Ovary (tissue), 9 donors: ENCODE measurements around the gene COL18A1. TPM values are rescaled to one million over a fixed set of nuclear protein-coding genes. Genes with fewer than 3 reads are reported as not detected.

Experiments
- DNase-seq, 5 donors: peaks; one replicate each; pipeline ENCODE4 v3.0.0-alpha.2; 2019 to 2020
- H3K27ac ChIP-seq, 2 donors: fragments of 200-600 bp; one replicate each; pipeline versions ENCODE4 v1.5.1 to v1.8.0; 2019 to 2022
- H3K27me3 ChIP-seq: fragments of 200-600 bp; one replicate; pipeline ENCODE4 v1.8.0; 2022
- H3K36me3 ChIP-seq: fragments of 200-600 bp; sonication (generic); one replicate; pipeline ENCODE4 v1.5.1; 2019
- H3K4me1 ChIP-seq: one replicate; pipeline ENCODE4 v1.8.1; 2013; ENCODE audit warnings: mild to moderate bottlenecking, moderate library complexity; ENCODE audit not compliant: insufficient read depth
- H3K4me3 ChIP-seq: fragments of 200-600 bp; sonication (generic); one replicate; pipeline ENCODE4 v1.5.1; 2017
- H3K9me3 ChIP-seq, 2 donors: fragments of 200-600 bp in 1 of 2; sonication (generic) in 1 of 2; one replicate each; pipeline versions ENCODE4 v1.5.1 to v1.8.1; 2013 to 2019; ENCODE audit warnings: mild to moderate bottlenecking in 1 of 2, moderate library complexity in 1 of 2
- CTCF ChIP-seq, 3 donors: fragments of 450-650 bp in 2 of 3; fragments of 200-600 bp in 1 of 3; IDR thresholded peaks; one replicate each; pipeline versions ENCODE4 v1.5.1 to v1.8.0; 2016 to 2022; ENCODE audit warnings: antibody characterized with exemption in 3 of 3, mild to moderate bottlenecking in 1 of 3
- EP300 ChIP-seq: sonication (generic); formaldehyde crosslinking; IDR thresholded peaks from one replicate; pipeline ENCODE4 v1.6.1; 2017; ENCODE audit warnings: antibody characterized with exemption
- POLR2A ChIP-seq: fragments of 450-650 bp; IDR thresholded peaks from one replicate; pipeline ENCODE4 v1.6.1; 2017; ENCODE audit warnings: antibody characterized with exemption, mild to moderate bottlenecking, moderate library complexity
- WGBS, 3 donors: extraction: QIAGEN DNeasy Blood & Tissue Kit in 1 of 3; methylation state at CpG; one replicate each; pipeline versions ENCODE4 v1.1.5 to v1.1.7; 2013 to 2017; 5-methylcytosine and 5-hydroxymethylcytosine counted together
- intact Hi-C, 4 donors: fragments of 100-400 bp; cut with DNase I; formaldehyde crosslinking; loops; one replicate each; pipeline versions ENCODE4 v1.11.0 to v1.15.1; 2022 to 2023
- microRNA-seq, 3 donors: library from miRNA; unstranded; fragments of <30 nt; microRNA quantifications; one replicate each; pipeline versions ENCODE4 to v1.2.0, GENCODE V29; 2019 to 2020
- polyA plus RNA-seq, 2 donors: library from polyadenylated mRNA; stranded (reverse); fragments of 200-250 nt in 1 of 2; fragments of 350-450 nt in 1 of 2; fragmentation: Illumina TruSeq in 1 of 2; extraction: RNeasy Lipid Tissue Mini Kit (QIAGEN cat#74804) in 1 of 2; gene quantifications; one replicate each; pipeline ENCODE4 v1.2.3, GENCODE V29; 2013 to 2014
- small RNA-seq: library from RNA; depleted of rRNA; stranded (forward); fragments of <200 nt; gene quantifications from one replicate; pipeline ENCODE3, GENCODE V24; 2016
- total RNA-seq, 7 donors: library from RNA; depleted of rRNA in 2 of 7; stranded (reverse); fragments of >200 nt in 2 of 7; fragmentation: NEBNext Ultra II Directional in 3 of 7; extraction: Animal tissue kit (Norgen Biotek cat#: 25700) in 3 of 7; gene quantifications; one replicate each; pipeline versions ENCODE4 v1.1.0 to v1.2.4, GENCODE V29; 2016 to 2023
- donor health status: DM: no; HTN: no; CAD: no; lungs with moderate emphysema.
- donor health status: DM: no; HTN: no; CAD: no.
- donor health status: Bipolar disorder and iron deficiency.
- donor health status: DM: yes; HTN: yes; CAD: no.
- donor health status: DM: no; HTN: no; CAD: no.
- donor health status: DM: yes; HTN: yes; CAD: no.

COL18A1 gene
- total and polyA plus RNA-seq, 9 donors: 11.1 to 353 (median 268) TPM

GRCh38 chr21:45562965-45563364 lies 158.0 kb downstream of the COL18A1 start:
- Histone ChIP-seq H3K9me3 (no peaks in the 10 kb centered on the region), H3K4me3 (no peak overlapping the region), H3K36me3 (no peaks in the 10 kb centered on the region), H3K27ac (no peak overlapping the region), H3K27me3 (no peaks in the 10 kb centered on the region), H3K4me1 (no peaks in the 10 kb centered on the region)
- DNase-seq: no peak
- 6 to 15% (median 8%) methylated on average over 6 of the region's 6 CpGs for WGBS, 3 donors
- TF ChIP-seq POLR2A (no peak), CTCF (IDR thresholded peaks at IDR 0.05) (no peak), EP300 (no peak)
- intact Hi-C loops: loop anchor here in 2 of 4 donors (5.0 to 10.0 kb wide), 2 partner anchors 49 to 82 kb away; partner anchors contain the start of gene PCBP3 (in 1 of the 2)

Small RNA genes within 50 kb of the gene (microRNA-seq; reads per million reads assigned to microRNA genes)
- 1.6 to 7.6 (median 3.0) reads per million in 3 donors for gene MIR6815

Small RNA genes within 50 kb of the gene (small RNA-seq; reads per million reads assigned to genes)
- not detected for gene MIR6815
- gene MTCO1P3: not detected

Other genes starting within 250 kb of the COL18A1 start
- gene POFUT2, start 117.3 kb upstream of the COL18A1 start, total RNA-seq: 10 to 100 TPM; 26.2 to 48.2 (median 40.1) TPM
- 10 to 100 TPM; 25.7 to 52.9 TPM for gene POFUT2, start 117.3 kb upstream of the COL18A1 start, polyA plus RNA-seq
- 10 to 100 TPM in 4 of 7 donors, 1 to 10 TPM in 3; 2.4 to 18.2 (median 10.1) TPM for gene SLC19A1, start 137.3 kb downstream of the COL18A1 start, total RNA-seq
- 1 to 10 TPM in 1 of 2 donors, under 1 TPM in 1; 0.88 to 6.9 TPM for gene SLC19A1, start 137.3 kb downstream of the COL18A1 start, polyA plus RNA-seq
- 10 to 100 TPM in 1 of 7 donors, 1 to 10 TPM in 6; 3.7 to 10.1 (median 6.4) TPM for gene PCBP3, start 238.6 kb downstream of the COL18A1 start, total RNA-seq
- gene PCBP3, start 238.6 kb downstream of the COL18A1 start, polyA plus RNA-seq: 1 to 10 TPM; 2.4 to 3.1 TPM